Measurements from ENCODE around the gene ZC3H18.

ZC3H18 gene

DNA sequence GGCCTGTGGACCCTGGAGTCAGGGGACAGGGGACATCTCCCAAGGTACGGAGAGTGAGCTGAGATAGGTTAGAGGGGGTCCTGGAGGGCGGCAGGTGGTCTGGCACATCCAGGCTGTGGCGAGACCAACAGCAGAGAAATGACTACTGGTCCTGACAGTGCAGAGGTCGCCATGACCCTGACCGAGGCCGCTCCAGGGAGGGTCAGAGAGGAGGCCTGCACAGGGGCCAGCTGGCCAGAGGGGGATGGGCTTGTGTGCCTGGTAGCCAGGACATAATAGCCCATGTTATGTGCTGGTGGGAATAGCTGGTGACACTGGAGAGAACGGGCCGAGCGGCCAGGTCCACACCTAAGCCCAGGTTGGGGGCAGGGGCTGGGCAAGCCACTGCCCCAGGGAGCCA is 40.6 kb upstream of the ZC3H18 start:
- TF ChIP-seq, protein P1, sequence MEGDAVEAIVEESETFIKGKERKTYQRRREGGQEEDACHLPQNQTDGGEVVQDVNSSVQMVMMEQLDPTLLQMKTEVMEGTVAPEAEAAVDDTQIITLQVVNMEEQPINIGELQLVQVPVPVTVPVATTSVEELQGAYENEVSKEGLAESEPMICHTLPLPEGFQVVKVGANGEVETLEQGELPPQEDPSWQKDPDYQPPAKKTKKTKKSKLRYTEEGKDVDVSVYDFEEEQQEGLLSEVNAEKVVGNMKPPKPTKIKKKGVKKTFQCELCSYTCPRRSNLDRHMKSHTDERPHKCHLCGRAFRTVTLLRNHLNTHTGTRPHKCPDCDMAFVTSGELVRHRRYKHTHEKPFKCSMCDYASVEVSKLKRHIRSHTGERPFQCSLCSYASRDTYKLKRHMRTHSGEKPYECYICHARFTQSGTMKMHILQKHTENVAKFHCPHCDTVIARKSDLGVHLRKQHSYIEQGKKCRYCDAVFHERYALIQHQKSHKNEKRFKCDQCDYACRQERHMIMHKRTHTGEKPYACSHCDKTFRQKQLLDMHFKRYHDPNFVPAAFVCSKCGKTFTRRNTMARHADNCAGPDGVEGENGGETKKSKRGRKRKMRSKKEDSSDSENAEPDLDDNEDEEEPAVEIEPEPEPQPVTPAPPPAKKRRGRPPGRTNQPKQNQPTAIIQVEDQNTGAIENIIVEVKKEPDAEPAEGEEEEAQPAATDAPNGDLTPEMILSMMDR (conservative IDR thresholded peaks at IDR 0.05; ENCODE audit: low read depth, low read length): no peak
- H3K4me3 ChIP-seq (ENCODE audit: low read depth, low read length): no peak overlapping the region

DNA sequence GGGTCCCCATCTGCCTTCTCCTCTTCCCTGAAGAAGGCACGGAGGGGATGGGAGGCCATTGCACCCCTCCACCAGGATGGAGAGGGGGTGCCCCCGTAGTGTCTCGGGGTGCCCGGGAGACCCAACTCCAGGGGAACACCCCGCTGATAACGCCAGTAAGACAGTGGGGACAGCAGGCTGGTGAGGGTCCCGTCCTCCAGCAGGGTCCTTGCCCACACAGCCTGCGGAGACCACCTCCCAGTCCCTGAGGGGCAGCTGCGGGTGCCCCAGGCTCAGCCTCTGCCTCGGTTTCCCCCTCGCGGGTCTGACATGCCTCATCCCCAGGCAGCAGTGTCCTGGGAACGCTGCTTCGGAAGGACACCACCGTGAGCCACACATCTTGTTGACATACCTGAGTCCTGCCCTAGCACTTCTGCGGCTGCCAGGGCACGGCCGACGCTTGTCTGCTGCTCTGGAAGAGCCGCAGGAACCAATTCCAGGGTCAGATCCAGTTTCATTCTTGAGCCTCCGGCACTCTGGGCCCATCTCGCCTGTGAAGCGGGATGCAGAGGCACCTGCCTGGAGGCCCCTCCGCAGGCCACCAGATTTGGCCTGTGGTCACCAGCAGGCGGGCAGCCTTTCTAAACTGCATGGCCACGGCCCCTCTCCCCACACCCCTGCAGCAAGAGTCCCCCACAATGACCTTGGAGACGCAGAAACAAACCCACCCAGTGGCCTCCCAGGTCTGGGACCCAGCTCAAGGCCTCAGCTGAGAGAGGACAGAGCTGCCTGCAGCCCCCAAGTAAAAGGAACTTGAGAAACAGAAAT is 39.9 kb upstream of the ZC3H18 start:
- DNase-seq (ENCODE audit: low read depth): no peak
- TF ChIP-seq, protein P1 (conservative IDR thresholded peaks at IDR 0.05; ENCODE audit: low read depth, low read length): no peak
- no peak overlapping the region for H3K4me3 ChIP-seq (ENCODE audit: low read depth, low read length)

More for the DNA sequence above, 40.6 kb upstream of the ZC3H18 start:
- no peak for DNase-seq (ENCODE audit: low read depth)

DNA sequence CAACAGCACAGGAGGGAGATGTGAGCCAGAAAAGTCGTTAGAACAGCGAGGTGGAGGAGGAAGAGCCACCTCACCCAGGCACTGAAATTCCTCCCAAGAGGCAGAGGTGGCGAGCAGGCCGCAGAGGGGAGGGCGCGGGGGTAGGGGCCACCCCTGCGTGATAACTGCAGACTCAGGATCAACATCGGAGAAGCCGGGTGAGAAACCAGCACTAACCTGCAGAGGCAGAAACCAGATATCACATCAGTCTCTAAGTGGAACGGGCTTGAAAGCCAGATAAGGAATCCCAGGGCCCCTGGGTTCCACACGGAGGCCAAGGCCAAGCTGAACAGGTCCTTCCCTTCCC is 39.4 kb upstream of the ZC3H18 start:
- H3K4me3 ChIP-seq (ENCODE audit: low read depth, low read length): no peak overlapping the region
- TF ChIP-seq, protein P1 (conservative IDR thresholded peaks at IDR 0.05; ENCODE audit: low read depth, low read length): no peak
- no peak for DNase-seq (ENCODE audit: low read depth)

DNA sequence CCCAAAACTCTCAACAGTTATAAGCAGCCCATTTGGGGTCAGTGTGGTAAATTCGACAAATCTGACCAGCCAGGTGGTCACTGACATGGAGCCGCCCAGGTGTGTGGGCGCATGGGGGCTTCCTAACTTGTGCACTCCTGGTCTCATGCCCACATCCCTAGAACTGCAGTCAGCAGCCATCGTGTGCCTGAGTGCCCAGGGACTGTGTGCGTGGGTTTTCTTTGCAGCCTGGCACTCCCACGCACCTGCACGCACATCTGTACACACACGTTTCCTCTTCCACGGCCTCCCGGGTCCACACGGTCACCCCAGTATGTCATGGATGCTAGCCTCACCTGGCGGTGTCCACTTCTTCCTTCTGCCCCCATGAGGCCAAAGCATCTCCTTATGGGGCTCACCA is 38.9 kb upstream of the ZC3H18 start:
- TF ChIP-seq, protein P1 (conservative IDR thresholded peaks at IDR 0.05; ENCODE audit: low read depth, low read length): no peak
- H3K4me3 ChIP-seq (ENCODE audit: low read depth, low read length): no peak overlapping the region
- DNase-seq (ENCODE audit: low read depth): no peak

DNA sequence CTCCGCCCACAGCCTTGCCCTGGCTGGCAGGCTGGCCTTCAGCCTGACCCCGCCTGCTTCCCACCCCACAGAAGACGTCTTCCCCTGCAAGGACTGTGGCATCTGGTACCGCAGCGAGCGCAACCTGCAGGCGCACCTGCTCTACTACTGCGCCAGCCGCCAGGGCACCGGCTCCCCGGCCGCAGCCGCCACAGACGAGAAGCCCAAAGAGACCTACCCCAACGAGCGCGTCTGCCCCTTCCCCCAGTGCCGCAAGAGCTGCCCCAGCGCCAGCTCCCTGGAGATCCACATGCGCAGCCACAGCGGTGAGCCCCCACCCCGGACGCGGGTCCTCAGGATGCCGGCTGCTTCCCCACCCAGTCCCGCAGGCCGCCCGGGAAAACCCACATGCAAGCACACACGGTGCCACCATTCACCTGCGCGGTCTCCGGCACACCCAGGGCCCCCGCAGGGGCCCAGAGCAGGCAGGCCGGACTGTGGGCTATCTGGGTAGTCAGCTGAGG is 38.2 kb upstream of the ZC3H18 start:
- TF ChIP-seq, protein P1 (conservative IDR thresholded peaks at IDR 0.05; ENCODE audit: low read depth, low read length): no peak
- no peak for DNase-seq (ENCODE audit: low read depth)
- no peak overlapping the region for H3K4me3 ChIP-seq (ENCODE audit: low read depth, low read length)

DNA sequence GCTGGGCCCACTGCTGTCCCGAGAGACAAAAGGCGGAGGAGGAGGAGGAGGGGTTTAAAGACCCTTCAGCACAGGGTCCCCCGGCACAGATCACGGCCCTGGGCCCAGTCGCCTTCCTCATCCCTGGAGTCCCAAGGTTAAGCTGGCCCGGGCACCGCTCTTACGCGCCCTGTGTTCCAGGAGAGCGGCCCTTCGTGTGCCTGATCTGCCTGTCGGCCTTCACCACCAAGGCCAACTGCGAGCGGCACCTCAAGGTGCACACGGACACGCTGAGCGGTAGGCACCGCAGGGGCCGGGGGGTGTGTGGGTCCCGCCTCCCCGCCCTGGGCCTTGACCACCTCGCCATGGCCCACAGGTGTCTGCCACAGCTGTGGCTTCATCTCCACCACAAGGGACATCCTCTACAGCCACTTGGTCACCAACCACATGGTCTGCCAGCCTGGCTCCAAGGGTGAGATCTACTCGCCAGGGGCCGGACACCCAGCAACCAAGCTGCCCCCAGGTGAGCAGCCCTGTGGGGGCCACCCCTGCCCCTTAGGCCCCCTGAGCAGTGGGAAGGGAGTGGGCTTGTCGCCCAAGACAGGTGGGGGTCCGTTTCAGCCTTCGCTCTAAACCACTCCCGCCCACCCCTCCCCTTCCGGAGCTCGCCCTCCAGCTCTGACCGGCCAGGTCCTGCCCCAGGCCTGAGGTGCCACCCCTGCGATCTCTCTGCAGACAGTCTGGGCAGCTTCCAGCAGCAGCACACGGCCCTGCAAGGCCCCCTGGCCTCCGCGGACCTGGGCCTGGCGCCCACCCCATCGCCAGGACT is 37.6 kb upstream of the ZC3H18 start:
- peak overlapping the region; percentile 67 for H3K4me3 ChIP-seq (ENCODE audit: low read depth, low read length)
- TF ChIP-seq, protein P1 (conservative IDR thresholded peaks at IDR 0.05; ENCODE audit: low read depth, low read length): no peak
- DNase-seq (ENCODE audit: low read depth): no peak

Data from choroid plexus epithelial cell (primary cell).